ENCODE data around the gene GALM. TPM values are rescaled to one million over a fixed set of nuclear protein-coding genes. Genes with fewer than 3 reads are reported as not detected.

Gene GALM
- total and polyA plus RNA-seq, 10 of the 15 experiments (the other 5 are each of a cell fraction or from before 2014, with no cell fraction given), result 1.1 to 4.0 (median 1.7) TPM

DNA sequence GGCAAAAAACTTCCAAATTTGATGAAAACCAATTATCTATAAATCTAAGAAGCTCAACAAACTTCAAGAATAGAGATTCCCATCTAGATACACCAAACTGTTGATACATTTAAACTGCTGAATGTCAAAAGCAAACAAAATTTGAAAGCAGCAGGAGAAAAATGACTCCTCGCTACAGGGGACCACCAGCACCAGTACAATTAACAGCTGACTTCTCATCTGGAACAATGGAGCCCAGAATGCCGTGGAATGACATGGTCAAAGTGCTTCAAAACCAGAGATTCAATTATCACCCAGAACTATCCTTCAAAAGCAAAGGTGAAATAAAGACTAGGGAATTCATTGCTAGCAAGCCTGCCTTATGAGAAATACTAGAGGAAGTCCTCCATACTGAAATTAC, 73.6 kb downstream of the GALM start:
- DNase-seq (ENCODE audit: low read depth, low spot score), result no peak

More for the DNA sequence above, 73.6 kb downstream of the GALM start:
- no peak overlapping the region for H2AFZ ChIP-seq (ENCODE audit: control insufficient read depth, low read depth, low read length)
- H4K20me1 ChIP-seq (ENCODE audit: control insufficient read depth, insufficient read depth), result no peaks in the 10 kb centered on the region
- BruUV-seq (replicated peaks), result no TSS peak
- H3K27me3 ChIP-seq (replicated peaks in 1 of 2; ENCODE audit: control insufficient read depth in 2 of 2, insufficient read depth in 2 of 2, low read length in 1 of 2), result no peaks in the 10 kb centered on the region
- H3K9me3 ChIP-seq (replicated peaks; ENCODE audit: control insufficient read depth, insufficient read depth, low read length), result no peaks in the 10 kb centered on the region; the same call in 2 of the 3 replicates
- peaks cover 15% of the 10 kb centered on the region for H3K79me2 ChIP-seq (ENCODE audit: control insufficient read depth, insufficient read depth, low read length)
- ChIA-PET RAD21 (ENCODE audit: unreplicated experiment) (interaction anchor here (0.8 to 1.0 kb wide), 2 partner anchors 158 to 160 kb away, joined by 3 to 4 read pairs; no protein-coding TSS in a partner anchor), SMC1A (ENCODE audit: uncharacterized antibody, unreplicated experiment) (interaction anchor here (1.0 to 3.1 kb wide), 5 partner anchors 8 to 424 kb away, joined by 3 to 10 read pairs (median 6); no protein-coding TSS in a partner anchor), CTCF (interaction anchor here (0.6 to 12.6 kb wide), 5 partner anchors 15 to 166 kb away, joined by 3 to 162 read pairs (median 3); no protein-coding TSS in a partner anchor), POLR2A (no interaction called here)
- H3K9ac ChIP-seq (ENCODE audit: control insufficient read depth, insufficient read depth, low read length), result no peak overlapping the region
- ATAC-seq (no peak), FAIRE-seq (no peak)
- 100% methylated on average over 2 of the region's 2 CpGs for WGBS (ENCODE audit: insufficient coverage, insufficient replicate concordance, low lambda C conversion rate, missing lambda C conversion rate)
- H3K36me3 ChIP-seq (ENCODE audit: control insufficient read depth in 2 of 2, insufficient read depth in 2 of 2, low read length in 1 of 2), result peaks cover 6 to 25% of the 10 kb centered on the region in 2 experiments
- no peaks in the 10 kb centered on the region for H3K4me1 ChIP-seq (ENCODE audit: control insufficient read depth, insufficient read depth, low read length)
- intact Hi-C loops (cut with micrococcal nuclease; ENCODE audit: unreplicated experiment), result no loop called here
- no peak overlapping the region for H3K27ac ChIP-seq (ENCODE audit: control insufficient read depth, insufficient read depth)
- H3K4me3 ChIP-seq, result no peak overlapping the region
- H3K4me2 ChIP-seq (ENCODE audit: control insufficient read depth, insufficient read depth), result no peak overlapping the region
- in situ Hi-C loops (cut with MboI), result loop anchor here (5.0 kb wide), 1 partner anchor 202 kb away; no protein-coding TSS in a partner anchor
- TF ChIP-seq ZNF687 (IDR thresholded peaks at IDR 0.05) (no peak), RELA (IDR thresholded peaks at IDR 0.05; ENCODE audit: borderline replicate concordance, partially characterized antibody) (no peak), SREBF1 (IDR thresholded peaks at IDR 0.05; ENCODE audit: low read length) (no peak), NBN (IDR thresholded peaks at IDR 0.05) (no peak), ZNF24 (IDR thresholded peaks at IDR 0.05) (no peak)
